ENCODE results near the gene CRB2.

DNA sequence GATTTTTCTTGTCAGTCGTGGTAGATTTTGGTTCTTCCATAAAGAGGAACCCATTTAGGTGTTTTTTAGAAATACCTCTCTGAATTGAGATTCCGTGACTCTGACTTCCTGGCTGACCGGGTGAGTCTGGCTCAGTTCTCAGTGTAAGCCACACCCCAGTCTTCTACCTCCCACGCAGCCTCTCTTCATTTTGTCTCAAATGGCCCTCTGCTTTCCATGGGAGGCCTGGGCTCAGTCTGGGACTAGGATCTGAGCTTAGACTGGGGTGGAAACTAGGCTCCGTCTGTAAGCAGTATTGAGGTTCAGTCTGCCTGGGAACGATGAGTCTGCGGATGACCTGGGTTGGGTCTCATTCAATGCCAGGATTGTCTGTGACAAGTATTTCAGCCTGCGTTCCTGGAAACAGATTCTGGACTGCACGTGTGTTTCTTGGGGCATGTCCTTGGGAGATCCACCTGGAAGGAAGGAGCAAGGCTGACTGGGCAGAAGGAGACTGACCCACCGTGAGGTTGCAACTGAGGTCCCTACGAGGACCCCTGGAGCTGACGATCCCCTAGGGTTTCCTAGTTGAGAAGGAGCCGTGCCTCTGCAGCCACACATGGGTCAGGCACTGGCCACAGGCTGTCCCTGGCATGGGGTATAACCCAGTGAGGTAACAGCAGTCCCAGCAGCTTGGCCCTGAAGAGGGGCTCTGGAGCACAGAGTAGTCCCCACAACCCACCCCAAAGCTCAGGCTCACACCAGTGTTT, 12.4 kb upstream of the CRB2 start:
- TF ChIP-seq POLR2A (IDR thresholded peaks at IDR 0.05) (no peak), EP300 (IDR thresholded peaks at IDR 0.05) (no peak)
- TF ChIP-seq, protein P1, sequence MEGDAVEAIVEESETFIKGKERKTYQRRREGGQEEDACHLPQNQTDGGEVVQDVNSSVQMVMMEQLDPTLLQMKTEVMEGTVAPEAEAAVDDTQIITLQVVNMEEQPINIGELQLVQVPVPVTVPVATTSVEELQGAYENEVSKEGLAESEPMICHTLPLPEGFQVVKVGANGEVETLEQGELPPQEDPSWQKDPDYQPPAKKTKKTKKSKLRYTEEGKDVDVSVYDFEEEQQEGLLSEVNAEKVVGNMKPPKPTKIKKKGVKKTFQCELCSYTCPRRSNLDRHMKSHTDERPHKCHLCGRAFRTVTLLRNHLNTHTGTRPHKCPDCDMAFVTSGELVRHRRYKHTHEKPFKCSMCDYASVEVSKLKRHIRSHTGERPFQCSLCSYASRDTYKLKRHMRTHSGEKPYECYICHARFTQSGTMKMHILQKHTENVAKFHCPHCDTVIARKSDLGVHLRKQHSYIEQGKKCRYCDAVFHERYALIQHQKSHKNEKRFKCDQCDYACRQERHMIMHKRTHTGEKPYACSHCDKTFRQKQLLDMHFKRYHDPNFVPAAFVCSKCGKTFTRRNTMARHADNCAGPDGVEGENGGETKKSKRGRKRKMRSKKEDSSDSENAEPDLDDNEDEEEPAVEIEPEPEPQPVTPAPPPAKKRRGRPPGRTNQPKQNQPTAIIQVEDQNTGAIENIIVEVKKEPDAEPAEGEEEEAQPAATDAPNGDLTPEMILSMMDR (IDR thresholded peaks at IDR 0.05): no peak

Measured in upper lobe of left lung (tissue), 4 donors.